Measurements from ENCODE around the gene ENKD1. TPM values are rescaled to one million over a fixed set of nuclear protein-coding genes. Genes with fewer than 3 reads are reported as not detected.
A peak's percentile ranks its signal among the peaks of the same experiment; 100 is the strongest.

ENKD1 gene
- total RNA-seq, 1 donor from 2014 or later: 19.4 TPM

GRCh38 chr16:67654403-67654911 is 12.1 kb downstream of the ENKD1 start:
- peaks cover 17% of the 10 kb centered on the region for H3K36me3 ChIP-seq
- peaks cover 43% of the 10 kb centered on the region for H3K27me3 ChIP-seq (ENCODE audit: low read depth)
- H3K4me3 ChIP-seq: no peak overlapping the region
- DNase-seq (no peak), ATAC-seq (no peak)
- H3K27ac ChIP-seq: no peak overlapping the region
- TF ChIP-seq, protein P1, sequence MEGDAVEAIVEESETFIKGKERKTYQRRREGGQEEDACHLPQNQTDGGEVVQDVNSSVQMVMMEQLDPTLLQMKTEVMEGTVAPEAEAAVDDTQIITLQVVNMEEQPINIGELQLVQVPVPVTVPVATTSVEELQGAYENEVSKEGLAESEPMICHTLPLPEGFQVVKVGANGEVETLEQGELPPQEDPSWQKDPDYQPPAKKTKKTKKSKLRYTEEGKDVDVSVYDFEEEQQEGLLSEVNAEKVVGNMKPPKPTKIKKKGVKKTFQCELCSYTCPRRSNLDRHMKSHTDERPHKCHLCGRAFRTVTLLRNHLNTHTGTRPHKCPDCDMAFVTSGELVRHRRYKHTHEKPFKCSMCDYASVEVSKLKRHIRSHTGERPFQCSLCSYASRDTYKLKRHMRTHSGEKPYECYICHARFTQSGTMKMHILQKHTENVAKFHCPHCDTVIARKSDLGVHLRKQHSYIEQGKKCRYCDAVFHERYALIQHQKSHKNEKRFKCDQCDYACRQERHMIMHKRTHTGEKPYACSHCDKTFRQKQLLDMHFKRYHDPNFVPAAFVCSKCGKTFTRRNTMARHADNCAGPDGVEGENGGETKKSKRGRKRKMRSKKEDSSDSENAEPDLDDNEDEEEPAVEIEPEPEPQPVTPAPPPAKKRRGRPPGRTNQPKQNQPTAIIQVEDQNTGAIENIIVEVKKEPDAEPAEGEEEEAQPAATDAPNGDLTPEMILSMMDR (IDR thresholded peaks at IDR 0.05): no peak
- H3K4me1 ChIP-seq: peaks cover 16% of the 10 kb centered on the region
- no peaks in the 10 kb centered on the region for H3K9me3 ChIP-seq
- intact Hi-C loops (cut with DNase I): no loop called here

DNA sequence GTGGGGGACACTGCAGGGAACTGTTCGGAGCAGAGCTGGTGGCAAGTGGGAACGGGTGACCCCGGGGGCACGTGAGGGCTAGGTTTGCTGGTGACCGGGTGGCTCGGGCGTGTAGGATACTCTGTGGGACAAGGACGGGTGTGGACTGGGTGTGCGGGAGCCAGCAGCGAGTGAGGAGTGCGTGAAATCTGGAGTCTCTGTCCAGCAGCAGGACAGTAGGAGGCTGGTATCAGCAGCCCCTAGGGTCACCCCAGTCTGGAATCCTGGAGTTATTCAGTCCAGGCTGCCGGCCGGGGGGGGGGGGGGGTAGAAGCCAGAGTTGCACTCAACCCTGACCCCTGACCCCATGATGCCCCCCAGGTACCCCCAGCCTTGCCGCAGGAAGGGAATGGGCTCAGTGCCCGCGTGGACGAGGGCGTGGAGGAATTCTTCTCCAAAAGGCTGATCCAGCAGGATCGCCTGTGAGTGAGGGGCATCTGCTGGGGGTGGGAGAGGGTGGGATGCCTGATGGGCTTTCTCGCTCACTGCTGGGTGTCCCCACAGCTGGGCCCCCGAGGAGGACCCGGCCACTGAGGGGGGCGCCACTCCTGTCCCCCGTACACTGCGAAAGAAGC is 12.7 kb downstream of the ENKD1 start:
- H3K27ac ChIP-seq: no peak overlapping the region
- TF ChIP-seq, protein P1 (IDR thresholded peaks at IDR 0.05): no peak
- peaks cover 10% of the 10 kb centered on the region for H3K4me1 ChIP-seq
- no peak overlapping the region for H3K4me3 ChIP-seq
- intact Hi-C loops (cut with DNase I): no loop called here
- peaks cover 17% of the 10 kb centered on the region for H3K36me3 ChIP-seq
- DNase-seq: no peak
- H3K27me3 ChIP-seq (ENCODE audit: low read depth): peaks cover 49% of the 10 kb centered on the region
- no peaks in the 10 kb centered on the region for H3K9me3 ChIP-seq
- no peak for ATAC-seq

DNA sequence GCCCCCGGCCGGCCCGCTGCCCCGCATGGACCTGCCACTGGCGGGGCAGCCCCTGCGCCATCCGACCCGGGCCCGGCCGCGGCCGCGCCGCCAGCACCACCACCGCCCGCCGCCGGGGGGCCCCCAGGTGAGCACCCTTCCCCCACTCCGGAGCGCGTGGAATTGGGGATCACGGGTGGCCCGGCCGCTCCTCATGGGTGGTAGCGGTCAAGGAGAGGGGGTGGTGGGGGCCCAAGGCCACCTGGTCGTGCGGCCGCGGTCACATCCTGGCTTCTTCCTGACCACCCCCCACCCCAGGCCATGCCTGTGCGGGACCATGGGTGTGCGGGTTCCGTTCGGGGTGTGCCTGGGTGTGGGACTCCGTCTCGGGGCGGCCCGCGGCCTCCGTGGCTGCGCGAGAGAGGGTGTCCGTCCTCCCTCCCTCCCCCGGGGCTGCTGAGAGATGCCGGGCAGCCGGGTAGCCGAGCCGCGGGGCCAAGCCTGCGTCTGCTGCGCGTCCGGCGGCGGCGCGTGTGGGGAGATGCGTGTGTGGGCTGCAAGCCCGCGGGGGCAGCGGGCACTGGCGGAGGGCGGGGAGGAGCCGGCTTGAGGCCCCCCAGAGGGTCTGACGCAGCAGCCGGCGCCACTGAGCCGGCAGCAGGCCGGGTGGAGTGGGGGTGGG is 13.3 kb downstream of the ENKD1 start:
- intact Hi-C loops (cut with DNase I): no loop called here
- peak in 1 of 2 donors; percentile 3 for ATAC-seq
- H3K4me1 ChIP-seq: peaks cover 7% of the 10 kb centered on the region
- peak overlapping the region; percentile 39 for H3K4me3 ChIP-seq
- H3K36me3 ChIP-seq: peaks cover 17% of the 10 kb centered on the region
- H3K9me3 ChIP-seq: no peaks in the 10 kb centered on the region
- TF ChIP-seq, protein P1 (IDR thresholded peaks at IDR 0.05): no peak
- peak; percentile 41 for DNase-seq
- no peak overlapping the region for H3K27ac ChIP-seq
- H3K27me3 ChIP-seq (ENCODE audit: low read depth): peaks cover 55% of the 10 kb centered on the region

DNA sequence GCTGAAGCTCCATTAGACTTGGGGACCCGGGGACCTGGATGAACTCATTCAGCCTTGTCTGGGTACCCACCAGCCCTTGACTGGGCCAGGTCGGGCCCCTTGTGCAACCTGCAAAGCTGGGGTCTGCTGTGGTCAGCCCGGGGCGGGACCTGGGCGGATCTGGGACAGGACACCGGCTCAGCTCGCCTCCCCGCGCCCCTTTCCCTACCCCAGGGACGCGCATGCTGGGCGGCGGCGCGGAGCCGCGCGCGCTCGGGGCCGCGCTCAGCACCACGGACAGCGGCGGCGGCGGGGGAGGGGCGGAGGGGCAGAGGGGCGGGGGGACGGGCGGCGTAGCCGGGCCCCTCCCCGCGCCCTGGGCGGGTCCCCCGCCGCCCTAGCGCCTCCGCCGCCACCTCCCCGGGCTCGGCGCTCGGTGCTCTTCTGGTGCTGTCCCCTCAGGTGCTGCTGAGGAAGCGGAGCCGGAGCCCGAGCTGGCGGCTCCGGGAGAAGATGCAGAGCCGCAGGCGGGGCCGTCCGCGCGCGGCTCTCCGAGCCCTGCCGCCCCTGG is 13.9 kb downstream of the ENKD1 start:
- DNase-seq (no peak), ATAC-seq (peak; percentile 9 to 31)

GRCh38 chr16:67651847-67652246 is 14.7 kb downstream of the ENKD1 start:
- Histone ChIP-seq H3K27me3 (ENCODE audit: low read depth) (peaks cover 69% of the 10 kb centered on the region), H3K36me3 (peaks cover 5% of the 10 kb centered on the region), H3K4me3 (no peak overlapping the region), H3K27ac (no peak overlapping the region), H3K4me1 (peaks cover 7% of the 10 kb centered on the region), H3K9me3 (no peaks in the 10 kb centered on the region)
- intact Hi-C loops (cut with DNase I): no loop called here
- no peak for ATAC-seq
- no peak for DNase-seq
- TF ChIP-seq, protein P1 (IDR thresholded peaks at IDR 0.05): no peak

More for the DNA sequence above, 13.9 kb downstream of the ENKD1 start:
- Histone ChIP-seq H3K4me3 (peak overlapping the region; percentile 39), H3K4me1 (peaks cover 7% of the 10 kb centered on the region), H3K27ac (no peak overlapping the region), H3K36me3 (peaks cover 11% of the 10 kb centered on the region), H3K27me3 (ENCODE audit: low read depth) (peaks cover 61% of the 10 kb centered on the region), H3K9me3 (no peaks in the 10 kb centered on the region)
- intact Hi-C loops (cut with DNase I): no loop called here
- TF ChIP-seq, protein P1 (IDR thresholded peaks at IDR 0.05): no peak
